ENCODE results near the gene BCL2L2.

Gene BCL2L2

GRCh38 chr14:23299986-23300686 is 6.5 kb upstream of the BCL2L2 start:
- no peak for DNase-seq (ENCODE audit: low spot score)

GRCh38 chr14:23300687-23301223 is 5.9 kb upstream of the BCL2L2 start:
- peak; percentile 23 for DNase-seq (ENCODE audit: low spot score)

GRCh38 chr14:23301288-23301968 is 5.2 kb upstream of the BCL2L2 start:
- peak; percentile 98 for DNase-seq (ENCODE audit: low spot score)

DNA sequence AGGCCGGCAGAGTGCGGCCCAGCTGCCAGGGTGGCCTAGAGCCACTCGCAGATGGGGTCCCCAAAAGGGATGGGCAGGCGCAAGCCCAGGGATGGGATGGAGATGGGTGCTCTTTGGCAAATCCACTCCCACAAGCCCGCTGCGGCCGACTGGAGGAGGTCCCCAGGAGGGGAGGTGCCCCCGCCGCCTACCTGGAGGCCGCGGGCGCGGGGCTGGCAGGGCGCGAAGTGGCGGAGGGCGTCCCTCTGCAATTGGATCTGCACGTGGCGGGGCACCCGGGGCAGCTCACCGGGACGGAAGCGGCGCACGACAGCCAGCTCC is 4.7 kb upstream of the BCL2L2 start:
- no peak for DNase-seq (ENCODE audit: low spot score)

- DNase-seq (ENCODE audit: low spot score): peak; percentile 69
These were observed 4.1 kb upstream of the BCL2L2 start, which contains the start of gene PPP1R3E for GRCh38 chr14:23302290-23303225. Gene PPP1R3E (minus strand): TSS chr14:23302859. CDS start chr14:23302576, 283 bp downstream.

DNA sequence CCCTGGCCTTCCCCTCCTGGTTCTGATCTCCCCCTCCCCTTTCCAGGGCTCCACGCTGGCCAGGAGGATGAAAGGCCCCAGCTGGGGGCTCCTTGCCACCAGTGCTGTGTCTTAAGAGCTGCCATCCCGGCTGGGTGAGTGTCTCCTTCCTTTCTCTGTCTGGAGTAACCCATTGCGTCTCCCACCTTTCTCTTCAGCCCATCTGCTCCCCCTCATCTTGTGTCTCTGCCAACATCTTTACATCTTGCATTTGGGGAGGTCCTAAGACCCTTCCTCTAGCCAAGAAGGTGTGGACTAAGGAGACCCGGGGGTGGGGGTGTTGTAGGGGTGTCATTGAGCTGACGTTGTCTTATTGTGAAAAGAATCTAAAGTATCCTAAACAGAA is 505 bp downstream of the BCL2L2 start:
- no peak for DNase-seq (ENCODE audit: low spot score)

DNA sequence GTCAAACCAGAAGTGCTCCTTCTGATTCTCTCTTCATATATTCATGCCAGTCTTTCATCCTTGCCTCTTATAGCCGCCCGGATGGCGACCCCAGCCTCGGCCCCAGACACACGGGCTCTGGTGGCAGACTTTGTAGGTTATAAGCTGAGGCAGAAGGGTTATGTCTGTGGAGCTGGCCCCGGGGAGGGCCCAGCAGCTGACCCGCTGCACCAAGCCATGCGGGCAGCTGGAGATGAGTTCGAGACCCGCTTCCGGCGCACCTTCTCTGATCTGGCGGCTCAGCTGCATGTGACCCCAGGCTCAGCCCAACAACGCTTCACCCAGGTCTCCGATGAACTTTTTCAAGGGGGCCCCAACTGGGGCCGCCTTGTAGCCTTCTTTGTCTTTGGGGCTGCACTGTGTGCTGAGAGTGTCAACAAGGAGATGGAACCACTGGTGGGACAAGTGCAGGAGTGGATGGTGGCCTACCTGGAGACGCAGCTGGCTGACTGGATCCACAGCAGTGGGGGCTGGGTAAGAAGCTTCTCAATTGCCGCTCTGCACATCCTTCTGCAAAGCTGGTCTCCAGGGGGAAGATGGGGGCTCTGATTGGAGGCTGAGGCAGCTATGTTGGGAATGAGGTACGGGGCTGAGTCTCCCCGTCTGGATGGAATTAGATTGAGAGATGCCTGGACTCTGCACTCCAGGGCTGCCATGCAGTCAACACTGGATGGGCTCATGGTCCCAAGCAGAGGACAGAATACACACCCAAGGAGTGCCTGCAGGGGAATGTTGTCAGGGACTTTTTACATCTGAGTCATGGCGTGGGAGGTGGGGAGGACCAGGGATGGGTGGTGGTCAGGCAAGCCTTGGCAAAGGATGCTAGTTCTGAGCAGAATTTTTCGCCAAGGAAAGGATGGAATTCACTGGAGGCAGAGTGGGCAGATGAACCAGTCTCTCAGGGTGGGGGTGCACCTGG is 1.3 kb downstream of the BCL2L2 start:
- DNase-seq (ENCODE audit: low spot score): no peak

GRCh38 chr14:23308721-23309445 is 2.2 kb downstream of the BCL2L2 start:
- DNase-seq (ENCODE audit: low spot score): no peak

DNA sequence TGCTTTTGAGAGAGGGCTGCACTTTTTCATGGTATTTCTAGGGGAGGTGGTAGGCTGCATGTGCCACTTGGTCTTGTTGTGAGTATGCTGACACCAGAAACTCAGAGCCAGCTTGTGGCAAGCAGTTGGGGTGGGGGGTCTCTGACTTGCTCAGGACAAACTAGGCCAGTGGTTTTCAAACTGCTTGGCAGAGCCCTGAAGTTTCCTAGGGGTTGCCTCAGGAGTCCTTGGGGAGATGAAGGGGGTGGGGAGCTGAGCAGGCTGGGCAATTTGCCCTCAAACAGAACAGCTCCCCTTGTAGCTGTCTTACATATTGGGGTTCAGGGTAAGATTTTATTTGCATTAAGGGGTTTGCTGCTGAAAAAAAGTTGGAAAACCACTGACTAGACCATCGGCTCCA is 3.9 kb downstream of the BCL2L2 start:
- no peak for DNase-seq (ENCODE audit: low spot score)

DNA sequence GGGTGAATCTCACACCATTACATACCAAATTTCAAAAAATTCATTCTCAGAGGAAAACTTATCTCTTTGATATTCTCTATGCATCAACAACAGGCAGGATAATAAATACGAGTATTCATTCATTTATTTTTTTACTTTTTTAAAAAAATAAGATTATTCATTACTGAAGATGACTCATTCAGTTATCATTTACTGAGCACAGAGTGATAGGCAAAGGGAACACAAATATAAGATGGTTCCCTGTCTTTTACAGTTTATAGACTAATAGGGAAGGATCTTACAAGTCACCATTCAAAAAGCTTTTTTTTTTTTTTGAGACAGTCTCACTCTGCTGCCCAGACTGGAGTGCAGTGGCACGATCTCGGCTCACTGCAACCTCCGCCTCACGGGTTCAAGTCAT is 9.7 kb downstream of the BCL2L2 start:
- DNase-seq (ENCODE audit: low spot score): no peak

DNA sequence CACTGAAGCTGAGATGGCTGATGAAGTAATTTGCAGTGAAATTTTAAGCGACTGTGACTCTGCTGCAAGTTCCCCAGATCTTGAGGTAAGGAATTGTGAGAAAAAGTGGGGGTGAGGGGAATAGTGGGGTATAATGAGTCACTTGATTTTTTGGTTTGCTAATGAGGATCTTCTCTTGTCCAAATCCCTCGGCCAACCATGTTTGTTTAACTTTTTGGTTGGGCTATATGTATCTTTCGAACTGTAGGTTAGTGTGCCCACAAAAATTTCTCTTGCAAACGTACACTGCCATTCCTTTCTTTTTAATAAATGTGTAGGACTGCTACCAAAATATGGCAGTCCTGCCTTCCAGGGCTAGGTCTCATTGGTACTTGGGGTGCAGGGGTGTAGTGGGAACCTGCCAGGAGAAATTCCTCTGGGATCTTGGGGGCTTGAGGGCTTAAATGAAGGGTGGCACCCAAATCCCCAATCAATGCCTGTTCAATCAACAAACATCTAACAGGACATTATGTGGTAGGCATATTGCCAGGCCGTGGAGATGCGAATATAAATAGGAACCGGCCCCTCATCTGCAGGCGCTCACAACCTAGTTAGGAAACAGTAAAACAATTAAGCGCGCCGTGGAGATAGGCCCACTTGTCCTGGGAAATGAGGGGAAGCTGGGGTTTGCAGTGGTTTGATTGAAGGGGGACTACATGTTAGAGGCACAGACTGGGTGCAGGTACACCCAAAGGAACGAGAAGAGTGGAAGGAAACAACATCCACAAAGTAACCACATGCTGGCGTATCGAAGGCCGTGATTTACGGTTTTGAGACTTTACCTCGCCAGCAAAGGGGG is 13.3 kb downstream of the BCL2L2 start:
- no peak for DNase-seq (ENCODE audit: low spot score)

DNA sequence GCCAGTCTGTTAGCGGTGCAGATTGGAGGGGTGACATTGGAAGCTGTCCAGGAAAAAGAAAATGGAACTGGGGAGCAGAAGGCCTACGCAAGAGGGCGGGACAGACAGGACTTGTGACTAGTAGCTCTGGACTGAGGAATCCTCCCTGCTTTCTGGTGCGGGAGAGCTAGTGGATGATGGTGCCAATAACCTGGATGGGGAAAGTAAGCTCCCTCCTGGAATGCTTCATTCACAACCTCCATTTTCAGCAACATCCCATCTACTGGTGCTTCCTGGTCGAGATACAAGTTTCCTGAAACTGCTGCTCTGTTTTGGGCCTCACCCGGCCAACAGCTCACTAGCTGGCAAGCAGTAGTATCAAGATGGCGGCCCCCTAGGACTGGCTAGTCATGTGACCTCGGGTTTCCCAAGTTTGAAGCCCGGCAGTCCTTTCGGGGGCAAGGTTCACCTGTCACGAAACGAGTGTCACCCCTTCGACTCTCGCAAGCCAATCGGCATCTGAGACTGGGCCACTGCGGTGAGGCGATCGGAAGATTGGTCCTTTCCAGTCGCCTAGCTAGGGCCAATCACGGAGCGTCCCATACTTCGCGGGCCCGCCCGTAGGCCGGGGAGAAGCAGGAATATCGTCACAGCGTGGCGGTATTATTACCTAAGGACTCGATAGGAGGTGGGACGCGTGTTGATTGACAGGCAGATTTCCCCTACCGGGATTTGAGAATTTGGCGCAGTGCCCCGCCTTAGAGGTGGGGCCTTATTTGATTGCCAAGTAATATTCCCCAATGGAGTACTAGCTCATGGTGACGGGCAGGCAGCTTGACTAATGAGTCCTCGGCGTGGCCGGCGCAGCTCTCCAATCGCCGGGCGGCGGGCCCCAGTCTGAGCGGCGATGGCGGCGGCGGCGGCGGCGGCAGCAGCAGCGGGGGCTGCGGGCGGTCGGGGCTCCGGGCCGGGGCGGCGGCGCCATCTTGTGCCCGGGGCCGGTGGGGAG is 14.2 kb downstream of the BCL2L2 start, which contains the start of gene PABPN1:
TSS of gene PABPN1 (plus strand) at position 874 of the 988 bp plus-strand sequence. CDS start at position 887, 13 bp downstream.
- peak; percentile 98 for DNase-seq (ENCODE audit: low spot score)

GRCh38 chr14:23321572-23322547 is 15.2 kb downstream of the BCL2L2 start:
- peak; percentile 64 for DNase-seq (ENCODE audit: low spot score)

DNA sequence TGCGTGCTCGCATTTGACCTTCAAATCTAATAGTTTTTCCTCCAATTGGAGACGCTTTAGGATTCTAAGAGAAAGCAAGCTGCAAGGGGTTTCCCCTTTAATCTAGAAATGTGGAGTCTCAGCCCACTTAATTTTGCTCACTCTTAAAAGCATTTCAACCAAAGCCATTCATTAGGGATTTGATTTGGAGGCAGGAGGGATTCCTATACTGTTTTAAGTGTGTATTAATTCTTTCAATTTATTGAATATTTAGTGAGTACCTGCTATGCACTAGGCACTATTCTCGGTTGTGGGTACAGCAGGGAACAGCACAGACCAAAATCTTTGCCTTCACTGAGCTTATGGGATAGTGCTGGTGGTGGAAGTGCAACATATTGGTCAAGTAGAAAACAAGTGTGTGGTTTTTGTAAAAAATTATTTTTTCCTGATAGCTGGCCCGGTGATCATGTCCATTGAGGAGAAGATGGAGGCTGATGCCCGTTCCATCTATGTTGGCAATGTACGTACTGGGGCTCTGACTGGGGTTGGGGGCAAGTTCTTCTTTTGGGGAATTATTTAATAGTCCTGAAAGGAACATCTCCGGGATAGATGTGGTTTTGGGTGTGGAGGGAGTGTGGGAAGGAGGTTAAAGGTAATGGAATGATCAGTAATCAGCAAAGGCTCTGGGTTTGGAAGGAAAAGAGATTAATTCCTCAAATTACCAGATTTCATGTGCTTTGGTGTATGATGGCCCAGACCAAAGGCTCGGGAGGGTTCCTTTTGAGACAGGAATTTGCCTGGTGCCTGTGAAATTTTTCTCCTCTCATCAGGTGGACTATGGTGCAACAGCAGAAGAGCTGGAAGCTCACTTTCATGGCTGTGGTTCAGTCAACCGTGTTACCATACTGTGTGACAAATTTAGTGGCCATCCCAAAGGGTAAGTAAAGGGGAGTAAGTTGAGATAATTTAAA is 16.2 kb downstream of the BCL2L2 start:
- no peak for DNase-seq (ENCODE audit: low spot score)

- DNase-seq (ENCODE audit: low spot score): no peak
These were observed 17.3 kb downstream of the BCL2L2 start for GRCh38 chr14:23323838-23324454.

All from AG08396 (cell line).